Neural cell (in vitro differentiated cells): Measurements from ENCODE around the gene TNPO2. TPM values are rescaled to one million over a fixed set of nuclear protein-coding genes. Genes with fewer than 3 reads are reported as not detected.

Experiments used
- H2AFZ ChIP-seq: fragments of 200-600, 300-800 bp; sonication (generic), shearing (Covaris generic); 2 replicates; pipeline ENCODE4 v1.6.0; 2014; ENCODE audit warnings: low read depth, mild to moderate bottlenecking, antibody characterized with exemption, low read length, moderate library complexity
- H3F3A ChIP-seq: fragments of 200-600 bp; shearing (Covaris generic); 2 replicates; pipeline ENCODE4 v1.6.1; 2016; ENCODE audit warnings: mild to moderate bottlenecking, moderate library complexity, mixed read lengths, antibody characterized with exemption, low read length; ENCODE audit not compliant: insufficient read depth, poor library complexity, severe bottlenecking
- H3K27ac ChIP-seq: fragments of 200-600, 300-800 bp; sonication (generic), shearing (Covaris generic); 2 replicates; pipeline ENCODE4 v1.5.1; 2014; ENCODE audit warnings: mild to moderate bottlenecking, low read length, moderate library complexity
- H3K27me3 ChIP-seq: fragments of 300-800, 200-600 bp; sonication (generic), shearing (Covaris generic); 2 replicates; pipeline ENCODE4 v1.6.0; 2014; ENCODE audit warnings: mild to moderate bottlenecking, low read depth, low read length, moderate library complexity; ENCODE audit not compliant: insufficient read depth
- H3K36me3 ChIP-seq: fragments of 300-800, 200-600 bp; sonication (generic), shearing (Covaris generic); 2 replicates; pipeline ENCODE4 v1.5.1; 2014; ENCODE audit warnings: mild to moderate bottlenecking, antibody characterized with exemption, low read length, moderate library complexity; ENCODE audit not compliant: insufficient read depth
- H3K4me2 ChIP-seq: fragments of 300-800, 200-600 bp; sonication (generic), shearing (Covaris generic); 2 replicates; pipeline ENCODE4 v1.6.0; 2014; ENCODE audit warnings: mild to moderate bottlenecking, low read length
- H3K4me3 ChIP-seq: fragments of 300-800, 200-600 bp; sonication (generic), shearing (Covaris generic); 2 replicates; pipeline ENCODE4 v1.5.1; 2014; ENCODE audit warnings: mild to moderate bottlenecking, low read length, moderate library complexity
- H3K79me2 ChIP-seq: fragments of 200-600 bp; shearing (Covaris generic); replicated peaks from 2 replicates; pipeline ENCODE4 v1.6.0; 2014; ENCODE audit warnings: mild to moderate bottlenecking, low read length, moderate library complexity; ENCODE audit not compliant: insufficient read depth
- H3K9ac ChIP-seq: fragments of 300-800, 200-600 bp; sonication (generic), shearing (Covaris generic); 2 replicates; pipeline ENCODE4 v1.6.1; 2016; ENCODE audit warnings: mild to moderate bottlenecking, low read length, mixed read lengths
- H3K9me2 ChIP-seq: fragments of 200-600 bp; shearing (Covaris generic); 2 replicates; pipeline ENCODE4 v1.6.1; 2016; ENCODE audit warnings: mild to moderate bottlenecking, low read length, mixed read lengths; ENCODE audit not compliant: insufficient read depth
- H3K9me3 ChIP-seq: fragments of 200-600, 300-800 bp; sonication (generic), shearing (Covaris generic); 2 replicates; pipeline ENCODE4 v1.6.1; 2016; ENCODE audit warnings: mild to moderate bottlenecking, mixed run types, low read length, moderate library complexity, mixed read lengths
- H4K20me1 ChIP-seq: fragments of 200-600 bp; shearing (Covaris generic); 2 replicates; pipeline ENCODE4 v1.6.1; 2016; ENCODE audit warnings: mild to moderate bottlenecking, mixed run types; ENCODE audit not compliant: insufficient read depth
- EP300 ChIP-seq: fragments of 450-650 bp; conservative IDR thresholded peaks from 2 replicates; pipeline ENCODE4 v1.6.1; 2014; ENCODE audit warnings: antibody characterized with exemption, mild to moderate bottlenecking, moderate library complexity; ENCODE audit not compliant: poor library complexity, severe bottlenecking
- EZH2 ChIP-seq: fragments of 200-600, 300-800 bp; shearing (Covaris generic), sonication (generic); IDR thresholded peaks from 2 replicates; pipeline ENCODE4 v1.6.1; 2014; ENCODE audit warnings: antibody characterized with exemption, low read length, borderline replicate concordance, mild to moderate bottlenecking; ENCODE audit not compliant: insufficient read depth, poor library complexity, severe bottlenecking
- MXI1 ChIP-seq: fragments of 450-650 bp; conservative IDR thresholded peaks from 2 replicates; pipeline ENCODE4 v1.6.1; 2014; ENCODE audit warnings: antibody characterized with exemption, mild to moderate bottlenecking; ENCODE audit not compliant: poor library complexity, severe bottlenecking
- POLR2AphosphoS5 ChIP-seq: IDR thresholded peaks from 2 replicates; pipeline ENCODE4 v1.6.1; 2012
- RAD21 ChIP-seq: fragments of 450-650 bp; conservative IDR thresholded peaks from 2 replicates; pipeline ENCODE4 v1.6.1; 2014; ENCODE audit warnings: antibody characterized with exemption, mild to moderate bottlenecking, moderate library complexity
- REST ChIP-seq: IDR thresholded peaks from 2 replicates; pipeline ENCODE4 v1.6.1; 2012; ENCODE audit warnings: borderline replicate concordance
- SMC3 ChIP-seq: fragments of 450-650 bp; conservative IDR thresholded peaks from 2 replicates; pipeline ENCODE4 v1.6.1; 2014; ENCODE audit warnings: antibody characterized with exemption, mild to moderate bottlenecking, moderate library complexity; ENCODE audit not compliant: poor library complexity
- TAF1 ChIP-seq: IDR thresholded peaks from 2 replicates; pipeline ENCODE4 v1.6.1; 2012; ENCODE audit warnings: low read depth
- polyA plus RNA-seq: library from polyadenylated mRNA; depleted of rRNA; stranded (reverse); fragments of >200 nt; gene quantifications from 2 replicates; pipeline ENCODE4 v1.2.3, GENCODE V29; 2014
- TF ChIP-seq, protein P1 (sequence below): fragments of 450-650 bp; IDR thresholded peaks from 2 replicates; pipeline ENCODE4 v1.5.1; 2014; ENCODE audit warnings: antibody characterized with exemption, mild to moderate bottlenecking, moderate library complexity; ENCODE audit not compliant: poor library complexity, severe bottlenecking

The TNPO2 gene
- polyA plus RNA-seq, 1 donor from 2014 or later, result 98.6 TPM

GRCh38 chr19:12745166-12745897 lies 21.6 kb upstream of the TNPO2 start:
- Histone ChIP-seq H3K9ac (no peak overlapping the region), H3K27me3 (no peaks in the 10 kb centered on the region), H3K4me3 (no peak overlapping the region), H3K36me3 (no peaks in the 10 kb centered on the region), H2AFZ (no peak overlapping the region), H3K4me2 (no peak overlapping the region), H3K79me2 (no peaks in the 10 kb centered on the region), H3K9me2 (no peaks in the 10 kb centered on the region), H3F3A (no peaks in the 10 kb centered on the region), H3K27ac (no peak overlapping the region), H3K9me3 (no peaks in the 10 kb centered on the region), H4K20me1 (no peaks in the 10 kb centered on the region)
- no peak for TF ChIP-seq RAD21
- TF ChIP-seq TAF1, result no peak
- TF ChIP-seq, protein P1, sequence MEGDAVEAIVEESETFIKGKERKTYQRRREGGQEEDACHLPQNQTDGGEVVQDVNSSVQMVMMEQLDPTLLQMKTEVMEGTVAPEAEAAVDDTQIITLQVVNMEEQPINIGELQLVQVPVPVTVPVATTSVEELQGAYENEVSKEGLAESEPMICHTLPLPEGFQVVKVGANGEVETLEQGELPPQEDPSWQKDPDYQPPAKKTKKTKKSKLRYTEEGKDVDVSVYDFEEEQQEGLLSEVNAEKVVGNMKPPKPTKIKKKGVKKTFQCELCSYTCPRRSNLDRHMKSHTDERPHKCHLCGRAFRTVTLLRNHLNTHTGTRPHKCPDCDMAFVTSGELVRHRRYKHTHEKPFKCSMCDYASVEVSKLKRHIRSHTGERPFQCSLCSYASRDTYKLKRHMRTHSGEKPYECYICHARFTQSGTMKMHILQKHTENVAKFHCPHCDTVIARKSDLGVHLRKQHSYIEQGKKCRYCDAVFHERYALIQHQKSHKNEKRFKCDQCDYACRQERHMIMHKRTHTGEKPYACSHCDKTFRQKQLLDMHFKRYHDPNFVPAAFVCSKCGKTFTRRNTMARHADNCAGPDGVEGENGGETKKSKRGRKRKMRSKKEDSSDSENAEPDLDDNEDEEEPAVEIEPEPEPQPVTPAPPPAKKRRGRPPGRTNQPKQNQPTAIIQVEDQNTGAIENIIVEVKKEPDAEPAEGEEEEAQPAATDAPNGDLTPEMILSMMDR, result no peak
- no peak for TF ChIP-seq SMC3

DNA sequence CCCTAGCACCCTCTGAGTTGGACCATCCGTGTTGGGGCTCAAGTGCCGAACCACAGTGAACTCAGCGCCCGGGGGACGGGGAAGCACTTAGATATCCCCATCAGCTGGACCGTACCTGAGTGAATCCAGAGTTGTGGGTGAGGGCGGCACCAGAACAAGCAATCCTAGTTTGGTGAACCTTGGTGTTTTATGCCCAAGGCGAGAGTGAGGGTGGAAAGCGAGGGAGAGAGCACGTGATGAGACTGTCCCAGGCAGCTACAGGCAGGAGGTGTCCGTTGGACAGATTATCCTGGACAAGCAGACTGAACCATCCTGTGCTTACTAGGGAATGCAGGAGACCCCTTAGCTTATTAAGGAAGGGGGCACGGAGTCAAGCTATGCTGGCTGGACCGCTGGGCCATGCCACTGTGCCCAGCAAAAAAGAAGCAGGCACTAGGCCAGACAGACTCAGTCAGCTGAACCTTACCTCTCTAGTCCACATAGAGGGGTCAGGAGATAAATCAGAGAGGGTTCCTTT lies 14.2 kb upstream of the TNPO2 start:
- Histone ChIP-seq H4K20me1 (no peaks in the 10 kb centered on the region), H3K4me2 (peak overlapping the region; percentile 70), H3K36me3 (no peaks in the 10 kb centered on the region), H3F3A (no peaks in the 10 kb centered on the region), H2AFZ (peak overlapping the region; percentile 43), H3K9me2 (no peaks in the 10 kb centered on the region), H3K27me3 (no peaks in the 10 kb centered on the region), H3K9ac (peak overlapping the region; percentile 70), H3K4me3 (peak overlapping the region; percentile 78), H3K27ac (peak overlapping the region; percentile 89), H3K79me2 (peaks cover 30% of the 10 kb centered on the region), H3K9me3 (no peaks in the 10 kb centered on the region)
- TF ChIP-seq, protein P1, result no peak
- no peak for TF ChIP-seq MXI1
- TF ChIP-seq REST, result no peak
- no peak for TF ChIP-seq EP300
- no peak for TF ChIP-seq SMC3
- TF ChIP-seq POLR2AphosphoS5, result no peak
- TF ChIP-seq TAF1, result no peak
- TF ChIP-seq EZH2, result no peak
- no peak for TF ChIP-seq RAD21
